LHCN-M2 (cell line): ENCODE results near the gene BIRC7. TPM values are rescaled to one million over a fixed set of nuclear protein-coding genes. Genes with fewer than 3 reads are reported as not detected.
A peak's percentile ranks its signal among the peaks of the same experiment; 100 is the strongest.
"Not testable (repeated sequence)": the region's sequence is repeated elsewhere in the genome, so short reads cannot be mapped to it uniquely, and the experiment has no call there.

Experiments
- DNase-seq: peaks from one replicate; pipeline ENCODE4 v3.0.0-alpha.2; 2012; ENCODE audit warnings: low read depth
- total RNA-seq: library from RNA; depleted of rRNA; stranded (reverse); fragments of >200 nt; gene quantifications from 2 replicates; pipeline ENCODE4 v1.2.3, GENCODE V29; 2014

The BIRC7 gene
- total RNA-seq, 1 experiment from 2014 or later = not detected

DNA sequence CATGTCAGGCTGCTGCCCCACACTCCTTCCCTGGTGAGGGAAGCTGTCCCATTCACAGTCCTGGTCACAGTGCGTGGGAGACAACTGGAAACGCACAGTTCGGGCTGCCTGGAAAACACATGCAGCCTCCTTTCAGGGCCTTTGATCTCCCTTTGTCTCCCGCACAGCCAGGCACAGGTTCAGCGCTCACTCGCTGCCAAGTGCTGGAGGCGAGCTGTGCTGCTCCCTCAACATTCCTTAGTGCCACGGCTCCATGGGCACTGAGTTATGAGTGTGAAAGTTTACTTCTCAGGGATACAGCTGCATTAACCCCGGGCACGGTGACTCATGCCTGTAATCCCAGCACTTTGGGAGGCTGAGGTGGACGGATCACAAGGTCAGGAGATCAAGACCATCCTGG is 28.8 kb upstream of the BIRC7 start:
- peak; percentile 75 for DNase-seq

DNA sequence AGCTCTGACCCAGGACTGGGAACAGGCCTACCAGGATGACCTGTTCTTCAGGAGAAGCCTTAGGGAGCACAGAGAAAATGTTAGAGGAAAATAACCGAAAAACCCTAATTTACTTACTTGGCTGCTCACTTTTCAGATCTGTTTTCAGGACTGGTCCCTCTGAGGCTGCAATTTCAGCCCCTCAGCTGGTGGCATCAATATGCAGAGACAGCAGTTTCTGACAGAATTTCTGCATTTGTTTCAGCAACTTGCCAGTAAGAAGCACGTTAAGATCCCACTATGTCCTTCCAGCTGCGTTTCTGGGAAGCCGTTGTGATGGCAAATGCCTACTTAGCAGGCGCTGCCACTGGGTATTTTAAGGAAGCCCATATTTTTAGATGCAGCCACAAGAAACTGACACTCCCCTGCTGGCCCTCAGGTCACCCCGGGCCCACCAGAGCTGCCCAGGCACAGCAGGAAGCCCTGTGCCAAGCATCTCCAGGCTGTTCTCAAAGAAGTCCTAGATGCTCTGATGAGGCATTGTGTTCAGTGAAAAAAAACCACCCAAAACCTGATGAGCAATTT is 27.3 kb upstream of the BIRC7 start:
- DNase-seq = no peak

DNA sequence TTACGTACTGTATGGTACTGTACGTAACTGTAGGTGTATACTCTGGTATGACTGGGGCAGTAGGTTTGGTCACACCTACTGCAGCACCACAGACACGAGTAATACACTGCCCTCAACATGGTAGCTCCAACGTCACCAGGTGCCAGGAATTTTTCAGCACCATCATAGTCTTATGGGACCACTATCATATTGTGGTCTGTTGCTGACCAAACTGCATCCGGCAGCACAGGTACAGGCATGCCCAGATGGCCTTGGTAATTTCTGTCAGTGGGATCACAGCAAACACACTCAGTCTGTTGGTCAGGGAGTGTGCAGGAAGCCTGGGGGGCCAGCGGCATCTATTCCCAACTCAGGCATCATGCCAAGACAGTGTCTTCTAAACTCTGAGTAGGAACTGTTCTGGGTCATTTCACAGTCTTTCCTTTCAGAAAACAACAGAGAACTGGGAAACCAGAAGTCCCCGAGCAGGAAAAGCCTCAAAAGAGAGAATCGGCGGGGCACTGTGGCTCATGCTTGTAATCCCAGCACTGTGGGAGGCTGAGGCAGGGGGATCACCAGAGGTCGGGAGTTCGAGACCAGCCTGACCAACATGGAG is 25.6 kb upstream of the BIRC7 start:
- DNase-seq = no peak

DNA sequence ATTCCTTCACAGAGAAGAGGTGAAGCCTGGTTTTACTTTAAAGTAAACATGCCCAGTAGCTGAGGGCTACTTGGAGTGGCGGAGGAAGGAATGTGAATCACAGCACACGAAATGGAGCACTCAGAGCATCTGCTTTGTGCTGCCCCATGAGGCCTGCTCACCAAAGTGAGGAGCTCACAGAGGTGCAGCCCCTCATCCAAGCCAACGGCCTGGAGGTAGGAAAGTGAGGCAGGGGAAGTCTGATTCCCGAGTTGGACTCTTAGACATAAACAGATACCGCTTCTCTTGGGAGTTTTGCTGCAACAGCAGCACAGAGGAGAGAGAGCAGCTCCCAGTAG is 23.3 kb upstream of the BIRC7 start:
- DNase-seq = no peak

DNA sequence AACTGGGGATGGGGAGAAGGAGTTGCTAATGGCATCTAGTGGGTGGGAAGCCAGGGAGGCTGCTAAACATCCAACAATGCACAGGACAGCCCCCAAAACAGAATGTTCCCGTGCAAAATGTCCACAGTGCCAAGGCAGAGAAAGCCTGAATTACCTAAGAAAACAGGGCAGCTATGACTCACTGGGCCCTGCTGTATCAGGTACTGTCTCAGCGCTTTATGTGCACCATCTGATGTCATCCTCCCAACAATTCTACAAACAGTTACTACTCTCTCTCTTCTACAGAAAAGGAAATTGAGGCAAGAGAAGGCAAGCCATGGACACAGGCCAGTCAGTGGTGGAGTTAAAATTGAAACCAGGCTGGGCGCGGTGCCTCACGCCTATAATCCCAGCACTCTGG is 22.9 kb upstream of the BIRC7 start:
- DNase-seq = no peak

DNA sequence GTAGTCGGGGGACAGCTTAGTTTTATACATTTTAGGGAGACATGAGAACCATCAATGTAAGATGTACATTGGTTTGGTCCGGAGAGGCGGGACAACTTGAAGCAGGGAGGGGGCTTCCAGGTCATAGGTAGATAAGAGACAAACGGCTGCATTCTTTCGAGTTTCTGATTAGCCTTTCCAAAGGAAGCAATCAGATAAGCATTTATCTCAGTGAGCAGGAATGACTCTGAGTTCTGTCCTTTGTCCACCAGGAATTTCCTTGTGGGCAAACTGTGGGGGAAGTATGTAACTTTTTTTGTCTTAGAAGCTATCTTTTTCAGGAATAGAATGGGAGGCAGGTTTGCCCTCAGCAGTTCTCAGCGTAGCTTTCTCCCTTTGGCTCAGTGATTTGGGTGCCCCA is 21.2 kb upstream of the BIRC7 start:
- DNase-seq = no peak

DNA sequence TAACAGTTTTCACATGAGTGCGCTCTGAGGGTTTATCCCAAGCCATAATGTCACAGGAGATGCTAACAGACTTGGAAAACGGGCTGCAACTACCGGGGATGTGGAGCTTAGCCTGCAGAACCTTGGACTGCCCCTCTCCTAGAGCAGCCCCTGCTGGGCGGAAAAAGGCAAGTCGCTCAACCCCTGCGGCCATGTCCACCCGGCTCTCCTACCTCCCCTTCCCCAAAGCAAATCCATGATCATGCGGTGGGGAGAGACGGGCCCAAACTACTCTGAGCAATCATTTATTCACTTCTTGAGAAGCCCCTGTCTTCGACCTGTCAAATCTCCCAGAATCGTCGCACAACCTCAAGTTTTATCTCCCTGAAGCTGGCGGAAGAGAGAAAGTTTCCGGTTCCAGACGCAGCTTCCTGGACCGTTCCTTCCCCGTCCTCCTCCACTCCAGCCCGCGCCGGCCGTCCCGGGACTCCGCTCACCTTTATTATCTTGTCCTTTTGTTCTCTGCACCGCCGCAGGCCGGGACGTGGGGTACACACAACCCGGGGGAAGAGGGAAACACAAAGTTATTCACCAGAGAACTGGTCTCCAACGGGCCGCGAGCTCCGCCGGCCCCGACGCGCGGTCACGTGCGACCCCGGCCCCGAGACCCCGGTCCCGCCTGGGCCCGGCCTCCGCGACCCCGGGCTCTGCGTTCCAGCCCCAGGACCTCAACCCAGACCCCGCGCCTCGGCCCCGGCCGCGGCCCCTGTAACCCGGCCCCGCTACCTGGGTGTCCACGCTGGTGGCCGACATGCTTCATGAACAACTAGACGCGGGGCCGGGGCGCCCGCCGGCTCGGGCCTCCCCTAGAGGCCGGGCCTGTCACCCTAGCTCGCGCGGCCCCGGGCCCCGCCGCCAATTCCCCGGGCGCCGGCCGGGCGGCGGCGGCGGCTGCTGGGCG is 20.3 kb upstream of the BIRC7 start:
- DNase-seq = peak; percentile 62

DNA sequence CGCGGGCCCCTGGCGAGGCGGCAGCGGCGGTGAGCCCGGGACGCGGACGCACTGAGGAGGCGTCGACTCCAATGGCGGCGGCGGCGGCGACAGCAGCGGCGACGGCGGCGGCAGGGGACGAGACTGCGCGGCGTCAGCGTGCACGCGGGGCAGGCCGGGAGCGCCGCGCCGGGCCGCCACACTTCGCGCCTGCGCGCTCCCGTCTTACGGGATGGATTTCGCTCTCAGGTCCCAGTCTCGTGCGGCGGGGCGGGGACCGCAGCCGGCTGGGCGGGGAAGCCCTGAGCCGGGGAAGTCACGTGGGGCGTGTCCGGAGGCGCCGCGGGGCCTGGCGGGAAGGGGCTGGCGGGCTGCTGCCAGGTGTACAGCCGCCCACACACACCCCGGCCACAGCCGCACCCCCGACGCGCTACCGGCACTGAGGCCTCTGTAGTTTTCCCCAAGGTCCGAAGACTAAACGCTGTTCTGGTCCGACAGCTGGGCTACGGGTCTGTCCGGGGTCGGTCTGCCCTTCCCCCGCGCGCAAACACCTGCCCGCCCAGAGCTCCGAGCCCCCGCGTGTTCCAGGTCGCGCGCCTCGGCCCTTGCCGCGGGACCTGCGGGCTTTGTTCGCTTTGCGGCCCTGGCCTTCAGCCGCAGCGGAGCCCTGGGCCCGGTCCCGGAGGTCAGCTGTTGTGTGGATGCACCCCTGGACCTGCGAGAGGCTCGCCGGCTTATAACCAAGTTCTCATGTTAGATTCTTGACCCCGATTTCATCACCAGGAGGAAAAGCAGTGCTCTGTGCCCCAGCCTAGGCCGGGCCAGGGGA is 19.5 kb upstream of the BIRC7 start, which contains the start of gene YTHDF1:
YTHDF1 (minus strand) TSS at position 91 of the 808 bp plus-strand sequence. CDS start 239 bp downstream, outside the sequence.
- DNase-seq = peak; percentile 90

DNA sequence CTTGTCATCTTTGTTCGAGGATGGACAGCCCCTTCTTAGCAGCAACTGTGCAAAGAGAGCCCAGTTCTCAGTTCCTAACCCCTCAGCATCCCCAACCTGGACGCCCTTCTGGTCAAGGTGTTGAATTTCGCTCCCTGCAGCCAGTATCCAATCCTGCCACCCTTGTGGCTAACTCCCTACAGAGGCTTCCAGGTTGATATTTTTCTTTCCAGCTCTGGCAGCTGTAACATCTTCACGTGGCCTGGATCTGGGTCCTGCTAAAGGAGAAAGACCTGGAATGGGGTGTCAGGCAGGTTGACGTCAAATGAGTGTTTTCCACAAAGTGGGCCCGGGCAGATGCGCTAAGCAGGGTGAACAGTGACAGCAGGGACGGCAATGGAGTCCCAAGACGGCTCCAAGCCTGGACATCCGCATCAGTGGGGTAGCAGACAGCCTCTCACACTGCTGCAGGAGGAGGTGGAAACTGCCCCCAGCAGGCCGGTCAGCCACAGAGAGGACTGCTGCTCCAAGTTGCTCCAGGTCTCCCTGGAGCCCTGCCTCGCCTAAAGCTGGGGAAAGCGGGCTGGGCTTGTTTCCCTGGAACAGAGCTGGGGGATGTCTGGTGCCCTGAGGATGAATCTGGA is 18.7 kb upstream of the BIRC7 start:
- no peak for DNase-seq

DNA sequence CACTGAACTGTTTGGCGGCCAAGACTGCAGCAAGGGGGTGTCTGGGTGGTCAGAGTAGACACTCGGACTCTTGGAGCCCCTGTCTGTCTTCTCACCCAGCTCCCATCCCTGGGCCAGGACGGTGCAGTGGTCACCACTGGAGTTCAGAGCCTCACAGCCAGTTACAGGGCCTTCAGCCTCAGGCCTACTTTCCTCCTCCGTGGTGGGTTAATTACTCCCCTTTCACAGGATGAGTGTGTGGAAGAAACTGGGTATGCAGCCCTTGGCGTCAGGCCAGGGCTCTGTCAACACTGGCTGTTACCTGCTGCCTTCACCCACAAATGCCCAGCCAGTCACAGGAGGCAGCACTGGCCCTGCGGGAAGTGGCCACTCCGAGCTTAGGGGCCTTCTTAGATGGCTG is 18.0 kb upstream of the BIRC7 start:
- no peak for DNase-seq

DNA sequence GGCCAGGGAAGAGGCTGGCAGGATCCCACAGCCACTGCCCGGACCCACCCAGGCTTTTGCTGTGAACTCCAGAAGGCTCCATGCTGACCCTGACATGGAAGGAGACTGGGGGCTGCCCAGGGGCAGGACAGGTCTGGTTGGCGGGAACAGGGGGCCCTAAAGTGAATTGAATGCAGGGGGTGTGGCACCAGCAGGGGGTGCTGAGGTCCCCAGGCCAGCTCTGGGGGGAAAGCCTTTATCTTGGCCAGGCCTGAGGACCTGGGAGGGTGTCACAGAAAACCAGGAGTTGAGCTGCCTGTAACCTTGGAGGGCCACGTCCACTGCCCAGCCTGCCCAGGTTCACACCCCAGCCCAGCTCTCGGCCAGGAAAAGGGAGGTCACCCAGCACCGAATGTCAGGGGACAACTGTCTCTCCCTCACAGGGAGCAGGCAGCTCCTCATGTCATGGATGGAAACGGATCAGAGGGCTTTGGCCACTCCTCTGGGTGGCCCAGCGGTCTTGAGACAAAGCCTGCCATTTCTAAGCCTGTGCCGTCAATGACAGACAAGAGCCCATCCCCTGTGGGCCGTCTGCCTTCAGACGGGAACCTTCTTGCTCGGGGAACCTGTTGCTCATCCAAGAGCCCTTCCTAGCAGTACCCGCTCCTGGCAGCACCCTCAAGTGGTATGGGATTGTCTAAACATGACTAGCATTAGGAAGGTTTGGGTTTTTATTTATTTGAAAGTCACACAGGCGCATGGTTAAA is 16.8 kb upstream of the BIRC7 start:
- DNase-seq = no peak

DNA sequence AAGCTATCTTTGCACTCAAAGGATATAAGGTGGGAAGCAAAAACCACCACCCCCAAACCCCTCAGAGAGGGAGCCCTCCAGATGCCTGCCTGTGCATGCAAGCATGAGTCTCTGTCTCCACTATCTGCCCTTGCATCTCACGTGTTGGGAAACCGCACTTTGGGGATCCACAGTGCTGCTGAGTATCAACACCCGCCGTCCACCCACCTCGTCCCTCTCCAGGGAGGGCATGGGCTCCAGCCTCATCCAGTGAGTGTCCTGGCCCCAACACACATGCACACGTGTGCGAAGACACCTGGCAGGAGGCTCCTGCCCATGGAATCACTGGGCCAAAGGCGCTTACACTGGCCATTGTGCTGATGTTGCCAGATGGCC is 16.3 kb upstream of the BIRC7 start:
- DNase-seq = no peak

DNA sequence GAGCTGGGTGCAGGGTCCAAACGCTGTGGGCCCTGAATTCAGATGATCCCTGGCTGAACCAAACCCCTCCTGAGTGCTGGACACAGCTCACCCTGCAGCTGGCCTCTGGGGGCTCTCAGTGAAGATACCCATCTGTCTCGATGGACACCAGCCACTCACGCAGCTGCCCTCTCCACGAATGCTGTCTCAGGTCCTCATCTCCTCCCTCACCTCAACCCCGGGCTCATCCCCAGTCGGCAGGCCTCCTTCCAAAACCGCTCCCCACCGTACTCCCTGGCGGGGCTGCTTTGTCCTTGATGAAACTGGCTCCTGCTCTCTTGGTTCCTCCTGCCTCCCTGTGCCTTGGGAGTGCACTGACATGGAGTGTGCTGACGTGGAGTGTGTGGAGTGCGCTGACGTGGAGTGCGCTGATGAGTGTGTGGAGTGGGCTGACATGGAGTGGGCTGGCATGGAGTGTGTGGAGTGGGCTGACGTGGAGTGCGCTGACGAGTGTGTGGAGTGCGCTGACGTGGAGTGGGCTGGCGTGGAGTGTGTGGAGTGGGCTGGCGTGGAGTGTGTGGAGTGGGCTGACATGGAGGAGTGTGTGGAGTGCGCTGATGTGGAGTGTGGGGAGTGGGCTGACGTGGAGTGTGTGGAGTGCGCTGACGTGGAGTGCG is 15.7 kb upstream of the BIRC7 start:
- DNase-seq = no peak

DNA sequence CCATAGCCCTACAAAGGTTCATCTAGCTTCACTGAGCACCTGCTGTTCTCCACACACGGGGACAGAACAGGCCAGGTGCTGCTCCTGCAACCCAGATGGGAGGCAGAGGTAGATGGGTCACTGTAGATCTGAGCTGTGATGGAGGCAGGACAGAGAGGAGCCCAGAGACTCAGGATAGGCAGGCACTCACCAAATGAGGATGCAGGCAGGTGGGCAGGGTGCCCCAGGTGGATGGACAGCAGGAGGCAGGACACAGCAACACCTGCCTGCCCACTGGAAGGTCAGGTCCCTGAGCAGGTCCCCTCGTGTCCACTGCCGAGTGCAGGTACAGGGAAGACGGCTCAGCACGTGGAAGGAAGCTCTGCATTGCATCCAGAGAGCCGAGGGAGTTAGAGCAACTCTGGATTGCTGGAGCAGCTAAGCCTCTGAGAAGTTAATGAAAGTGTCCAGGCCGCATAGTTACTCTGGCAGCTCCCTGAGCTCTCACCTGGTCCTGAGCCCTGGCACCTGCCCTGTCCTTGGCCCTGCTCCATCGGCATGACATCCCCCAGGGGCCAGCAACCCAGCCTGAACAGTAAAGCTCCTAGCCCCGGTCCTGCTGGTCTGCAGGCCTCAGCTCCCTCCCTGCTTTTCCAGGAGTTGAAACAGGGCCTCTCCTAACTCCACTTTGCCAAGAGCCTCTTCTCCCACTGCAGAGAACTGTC is 14.9 kb upstream of the BIRC7 start:
- DNase-seq = no peak

DNA sequence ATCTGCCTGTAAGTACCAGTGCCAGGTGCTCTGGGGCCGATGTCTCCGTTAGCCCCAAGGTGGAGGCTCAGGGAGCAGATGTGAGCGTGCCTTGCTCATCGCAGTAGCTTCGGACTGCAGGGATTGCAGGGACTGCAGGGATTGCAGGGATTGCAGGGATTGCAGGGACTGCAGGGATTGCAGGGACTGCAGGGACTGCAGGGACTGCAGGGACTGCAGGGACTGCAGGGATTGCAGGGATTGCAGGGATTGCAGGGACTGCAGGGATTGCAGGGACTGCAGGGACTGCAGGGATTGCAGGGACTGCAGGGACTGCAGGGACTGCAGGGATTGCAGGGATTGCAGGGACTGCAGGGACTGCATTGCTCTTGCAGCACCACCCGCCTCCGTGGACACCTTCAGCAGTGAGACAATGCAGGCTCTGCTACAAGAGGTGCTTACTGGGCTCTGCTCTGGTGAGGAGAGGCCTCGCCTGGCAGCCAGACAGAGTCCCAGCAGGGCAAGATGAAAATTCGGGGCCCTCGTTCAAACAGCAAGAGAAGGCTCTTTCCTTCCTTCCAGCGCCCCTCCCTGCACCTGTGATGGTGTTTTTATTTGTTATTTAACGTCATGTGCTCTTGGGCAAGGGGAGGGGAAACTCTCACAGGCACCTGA is 14.2 kb upstream of the BIRC7 start:
- DNase-seq = not testable (repeated sequence)

DNA sequence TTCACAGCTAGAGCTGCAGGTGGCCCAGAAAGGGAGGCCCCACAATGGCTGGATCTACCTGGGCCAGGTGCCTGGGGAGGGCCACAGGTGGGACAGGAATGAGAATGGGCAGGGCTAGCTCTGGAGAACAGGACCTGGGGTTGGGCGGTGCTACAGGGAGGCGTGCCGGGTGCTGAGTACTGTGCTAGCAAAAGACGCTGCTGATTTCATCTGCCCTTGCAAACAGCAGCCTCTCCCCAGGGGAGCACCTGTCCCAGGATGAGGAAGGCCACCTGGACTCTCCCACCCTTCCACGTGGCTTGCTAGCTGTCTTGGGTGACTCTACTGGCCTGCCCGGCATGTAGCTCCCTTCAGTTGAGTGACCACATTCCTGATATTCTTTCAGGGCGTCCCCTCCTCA is 13.2 kb upstream of the BIRC7 start:
- DNase-seq = no peak

DNA sequence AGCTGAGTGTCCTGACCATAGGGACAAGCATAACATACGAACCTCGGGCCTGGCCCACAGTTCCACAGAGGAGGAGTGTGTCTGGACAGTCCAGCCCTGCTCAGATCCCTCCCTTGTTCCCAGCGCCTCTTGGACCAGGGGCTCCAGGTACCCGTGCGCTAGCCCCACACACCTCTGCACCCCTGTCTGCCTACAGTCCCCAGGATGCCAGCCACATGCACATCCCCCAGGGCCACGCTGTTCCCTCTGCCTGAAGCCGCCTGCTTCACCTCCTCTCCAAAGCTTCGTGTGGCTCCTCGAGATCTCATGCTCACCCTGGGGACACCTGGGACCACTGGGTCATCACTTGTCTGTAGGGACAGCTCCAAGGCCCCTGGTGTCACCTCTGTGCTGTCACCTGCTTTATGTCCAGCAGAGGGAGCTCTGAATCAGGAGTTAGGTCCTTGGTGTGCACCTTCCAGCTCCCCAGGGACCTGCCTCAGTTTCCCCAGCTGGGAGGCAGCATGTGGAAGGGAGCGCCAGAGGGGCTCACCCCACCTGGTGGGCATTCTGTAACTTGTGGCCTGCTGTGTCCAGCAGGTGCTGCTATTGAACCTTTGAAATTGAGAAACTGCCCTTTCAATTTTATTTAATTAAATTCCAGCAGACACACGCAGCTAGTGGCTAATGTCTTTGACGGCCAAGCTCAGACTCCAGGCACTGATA is 12.4 kb upstream of the BIRC7 start:
- DNase-seq = peak; percentile 29

DNA sequence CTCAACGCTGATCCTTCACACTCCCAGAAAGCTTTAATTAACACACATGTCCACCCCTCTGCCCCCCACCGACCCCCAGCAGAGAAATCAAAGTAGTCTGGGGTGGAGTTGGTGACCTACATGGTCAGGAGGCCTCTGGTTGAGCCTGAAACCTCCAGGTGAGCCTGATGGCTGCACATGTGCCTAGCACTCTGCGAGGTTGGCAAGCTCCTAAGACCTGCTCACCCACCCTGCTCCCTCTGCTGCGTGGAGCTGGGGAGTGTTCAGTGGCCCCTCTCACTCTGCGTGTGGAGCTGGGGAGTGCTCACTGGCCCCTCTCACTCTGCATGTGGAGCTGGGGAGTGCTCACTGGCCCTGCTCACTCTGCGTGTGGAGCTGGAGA is 11.9 kb upstream of the BIRC7 start:
- DNase-seq = no peak
